Adrenal gland (tissue), 5 donors: ENCODE measurements around the gene RETREG1.

ENCODE experiments used
- CTCF ChIP-seq, 6 experiments: fragments of 450-650 bp in 4 of 6; fragments of 200-600 bp in 2 of 6; sonication (generic) in 1 of 6; IDR thresholded peaks; 1 replicate in 5 of 6; 2 replicates in 1 of 6; pipeline versions ENCODE4 v1.5.1 to v1.8.0; 2016 to 2021; ENCODE audit warnings: antibody characterized with exemption in 6 of 6, mild to moderate bottlenecking in 2 of 6, moderate library complexity in 1 of 6
- POLR2A ChIP-seq, 2 donors: fragments of 450-650 bp; IDR thresholded peaks; one replicate each; pipeline ENCODE4 v1.6.1; 2017; ENCODE audit warnings: antibody characterized with exemption in 2 of 2, mild to moderate bottlenecking in 2 of 2, moderate library complexity in 1 of 2
- donor health status: DM: no; HTN: no; CAD: no.

- TF ChIP-seq CTCF (IDR thresholded peaks at IDR 0.05) (no peak), POLR2A (IDR thresholded peaks at IDR 0.05) (no peak)
These were observed 1.5 kb upstream of the RETREG1 start for GRCh38 chr5:16618138-16618897.
